GM21447 (cell line): ENCODE measurements around the gene C1orf115.
A peak's percentile ranks its signal among the peaks of the same experiment; 100 is the strongest.
"Not testable (repeated sequence)": the region's sequence is repeated elsewhere in the genome, so short reads cannot be mapped to it uniquely, and the experiment has no call there.

Experiments
- ATAC-seq: cut with Tn5 transposase; IDR thresholded peaks from one replicate; pipeline ENCODE4 v1.9.1; 2021; ENCODE audit not compliant: unreplicated experiment

The C1orf115 gene

GRCh38 chr1:220692436-220693228, 2.5 kb downstream of the C1orf115 start:
- ATAC-seq, result no peak

GRCh38 chr1:220694866-220695382, 4.8 kb downstream of the C1orf115 start:
- no peak for ATAC-seq

- no peak for ATAC-seq
Measured at GRCh38 chr1:220695426-220695825, 5.3 kb downstream of the C1orf115 start.

- no peak for ATAC-seq
Measured at GRCh38 chr1:220696226-220696862, 6.2 kb downstream of the C1orf115 start.

GRCh38 chr1:220696863-220697231, 6.7 kb downstream of the C1orf115 start:
- no peak for ATAC-seq

- ATAC-seq, result no peak
Measured at GRCh38 chr1:220697326-220697725, 7.2 kb downstream of the C1orf115 start.

- no peak for ATAC-seq
Measured at GRCh38 chr1:220698607-220699016, 8.4 kb downstream of the C1orf115 start.

- ATAC-seq, result no peak
Measured at GRCh38 chr1:220699044-220699443, 8.9 kb downstream of the C1orf115 start.

- no peak for ATAC-seq
Measured at GRCh38 chr1:220700556-220701179, 10.5 kb downstream of the C1orf115 start.

- no peak for ATAC-seq
Measured at GRCh38 chr1:220701974-220702373, 11.8 kb downstream of the C1orf115 start.

- no peak for ATAC-seq
Measured at GRCh38 chr1:220702733-220703270, 12.6 kb downstream of the C1orf115 start.

- ATAC-seq, result no peak
Measured at GRCh38 chr1:220703305-220703704, 13.1 kb downstream of the C1orf115 start.

GRCh38 chr1:220705782-220706181, 15.6 kb downstream of the C1orf115 start:
- ATAC-seq, result no peak

- no peak for ATAC-seq
Measured at GRCh38 chr1:220706480-220706879, 16.3 kb downstream of the C1orf115 start.

- no peak for ATAC-seq
Measured at GRCh38 chr1:220707160-220707559, 17.0 kb downstream of the C1orf115 start.

GRCh38 chr1:220708244-220708643, 18.1 kb downstream of the C1orf115 start:
- no peak for ATAC-seq

- peak; percentile 56 for ATAC-seq
Measured at GRCh38 chr1:220708936-220709801, 19.0 kb downstream of the C1orf115 start.

GRCh38 chr1:220710333-220710732, 20.2 kb downstream of the C1orf115 start:
- no peak for ATAC-seq

GRCh38 chr1:220711056-220711809, 21.1 kb downstream of the C1orf115 start:
- ATAC-seq, result peak; percentile 62

- ATAC-seq, result not testable (repeated sequence)
Measured at GRCh38 chr1:220715986-220716385, 25.8 kb downstream of the C1orf115 start.
